TTC549 (cell line): ENCODE data around the gene LHX4.

Experiments used
- FAIRE-seq: peaks from 2 replicates; lab custom pipeline; 2012; peaks lifted over from hg19 to GRCh38; lab: Jason Lieb, UNC

LHX4 gene

GRCh38 chr1:180310095-180310494 lies 80.0 kb downstream of the LHX4 start:
- FAIRE-seq = no peak

DNA sequence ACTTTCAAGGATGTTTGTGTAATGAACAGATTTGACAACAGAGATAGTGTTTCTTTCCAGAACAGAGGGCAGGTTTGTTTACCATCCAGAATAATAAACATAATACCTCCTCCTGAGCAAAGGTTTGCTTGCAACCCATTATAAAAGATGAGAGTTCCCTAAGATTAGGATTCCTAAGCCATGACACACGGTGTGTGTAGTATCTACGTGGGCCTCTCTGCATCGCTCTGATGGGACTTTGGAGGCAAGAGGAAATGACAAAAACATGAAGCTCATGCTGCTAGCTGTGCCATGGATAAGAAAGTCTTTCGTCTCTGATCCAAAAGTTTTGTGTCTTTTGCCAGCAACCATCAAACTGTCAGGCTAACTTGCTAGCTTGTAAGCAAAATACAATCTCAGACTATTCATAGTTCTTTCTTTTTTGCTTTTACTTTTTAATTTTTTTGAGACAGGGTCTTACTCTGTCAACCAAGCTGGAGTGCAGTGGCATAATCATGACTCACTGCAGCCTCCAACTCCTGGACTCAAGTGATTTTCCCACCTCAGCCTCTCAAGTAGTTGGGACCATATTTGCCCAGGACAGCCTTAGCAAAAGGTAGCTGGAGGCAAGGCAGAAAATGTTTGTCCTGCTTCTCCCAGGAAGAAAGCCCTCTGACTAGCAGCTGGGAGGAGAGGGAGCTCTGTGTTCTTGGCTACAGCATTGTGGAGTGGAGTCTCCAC lies 81.1 kb downstream of the LHX4 start:
- no peak for FAIRE-seq

GRCh38 chr1:180312926-180313325 lies 82.9 kb downstream of the LHX4 start:
- FAIRE-seq = no peak

GRCh38 chr1:180327089-180327488 lies 97.0 kb downstream of the LHX4 start:
- no peak for FAIRE-seq
